CD4-positive, alpha-beta T cell (primary cell): ENCODE results near the gene ARHGEF10L. TPM values are rescaled to one million over a fixed set of nuclear protein-coding genes. Genes with fewer than 3 reads are reported as not detected.

Experiments
- ATAC-seq: fragments of 200-7000 bp; cut with Tn5 transposase; one replicate; pipeline ENCODE4 v1.10.0; 2022; ENCODE audit warnings: mild to moderate bottlenecking; ENCODE audit not compliant: poor library complexity
- CTCF ChIA-PET: fragments of 350-600 bp; sonication (Branson Sonifier 250); formaldehyde crosslinking; loops from one replicate; lab custom pipeline; 2021; ENCODE audit warnings: antibody characterized with exemption, inconsistent platforms; lab: Charles Lee
- POLR2A ChIA-PET: fragments of 350-600 bp; sonication (Branson Sonifier 250); formaldehyde crosslinking; loops from one replicate; lab custom pipeline; 2021; ENCODE audit warnings: antibody characterized with exemption, inconsistent platforms; lab: Charles Lee
- DNase-seq, 14 experiments: peaks; one replicate each; pipeline ENCODE4 v3.0.0-alpha.2; 2013 to 2020; ENCODE audit warnings: mixed read lengths in 2 of 14
- H3K27ac ChIP-seq, 2 donors: one replicate each; pipeline versions ENCODE4 v1.5.1 to v1.7.0; 2013; ENCODE audit warnings: low read length in 2 of 2, low read depth in 1 of 2, mild to moderate bottlenecking in 1 of 2
- H3K27me3 ChIP-seq, 2 experiments: 1 replicate in 1 of 2; 2 replicates in 1 of 2; pipeline versions ENCODE4 v1.6.1 to v1.7.0; 2013; ENCODE audit warnings: low read length in 2 of 2, control low read depth in 1 of 2, mild to moderate bottlenecking in 1 of 2, moderate library complexity in 1 of 2; ENCODE audit not compliant: insufficient read depth in 2 of 2, control insufficient read depth in 1 of 2
- H3K36me3 ChIP-seq: one replicate; pipeline ENCODE4 v1.6.1; 2013; ENCODE audit warnings: low read length, control low read depth; ENCODE audit not compliant: insufficient read depth
- H3K4me1 ChIP-seq: one replicate; pipeline ENCODE4 v1.6.1; 2013; ENCODE audit warnings: low read length, control low read depth; ENCODE audit not compliant: insufficient read depth
- H3K4me3 ChIP-seq: one replicate; pipeline ENCODE4 v1.5.1; 2013; ENCODE audit warnings: mild to moderate bottlenecking, low read length, moderate library complexity
- H3K9me3 ChIP-seq, 2 experiments: 1 replicate in 1 of 2; 2 replicates in 1 of 2; pipeline versions ENCODE4 v1.6.1 to v1.7.0; 2013; ENCODE audit warnings: low read length in 2 of 2, mild to moderate bottlenecking in 2 of 2, control low read depth in 1 of 2, moderate library complexity in 1 of 2; ENCODE audit not compliant: control insufficient read depth in 1 of 2, insufficient read depth in 1 of 2
- H3K27ac Mint-ChIP-seq: one replicate; pipeline ENCODE4 v1.8.0; 2020; ENCODE audit warnings: mixed read lengths
- H3K27me3 Mint-ChIP-seq: one replicate; pipeline ENCODE4 v1.8.0; 2021; ENCODE audit warnings: mixed read lengths
- H3K36me3 Mint-ChIP-seq: one replicate; pipeline ENCODE4 v1.8.0; 2021; ENCODE audit warnings: low read depth, mixed read lengths
- H3K4me1 Mint-ChIP-seq: one replicate; pipeline ENCODE4 v1.8.0; 2021; ENCODE audit warnings: low read depth, mixed read lengths
- H3K4me3 Mint-ChIP-seq: one replicate; pipeline ENCODE4 v1.8.0; 2020; ENCODE audit warnings: mild to moderate bottlenecking, mixed read lengths
- H3K9me3 Mint-ChIP-seq: one replicate; pipeline ENCODE4 v1.8.0; 2020; ENCODE audit warnings: mixed read lengths
- CTCF ChIP-seq: fragments of 200-600 bp; IDR thresholded peaks from one replicate; pipeline ENCODE4 v1.8.0; 2022; ENCODE audit warnings: antibody characterized with exemption, mild to moderate bottlenecking
- intact Hi-C, 2 experiments: fragments of 100-400 bp; cut with DNase I in 1 of 2; cut with micrococcal nuclease in 1 of 2; formaldehyde crosslinking; loops; one replicate each; pipeline versions ENCODE4 v1.15.1 to v1.9.0; 2023 to 2025; cut with DNase I, micrococcal nuclease
- total RNA-seq, 174 experiments: library from RNA in 2 of 174; stranded (reverse) in 2 of 174; gene quantifications; one replicate each; pipeline ENCODE4 v1.2.3 and lab custom pipeline; 2021 to 2026

ARHGEF10L gene
- total RNA-seq, 2 experiments from 2014 or later = 0.11 to 0.22 TPM

GRCh38 chr1:17636612-17637011 lies 97.1 kb downstream of the ARHGEF10L start:
- Mint-ChIP-seq H3K27me3 (peaks cover 6% of the 10 kb centered on the region), H3K9me3 (no peaks in the 10 kb centered on the region), H3K36me3 (no peaks in the 10 kb centered on the region), H3K4me3 (no peak overlapping the region), H3K27ac (no peak overlapping the region), H3K4me1 (no peaks in the 10 kb centered on the region)
- no peaks in the 10 kb centered on the region for H3K9me3 ChIP-seq
- H3K4me1 ChIP-seq = peaks cover 7% of the 10 kb centered on the region
- CTCF ChIA-PET = no interaction called here
- no peak overlapping the region for H3K27ac ChIP-seq
- intact Hi-C loops = no loop called here
- H3K36me3 ChIP-seq = no peaks in the 10 kb centered on the region
- POLR2A ChIA-PET = no interaction called here
- DNase-seq (no peak), ATAC-seq (no peak)
- H3K4me3 ChIP-seq = no peak overlapping the region
- TF ChIP-seq CTCF = no peak
- H3K27me3 ChIP-seq = no peaks in the 10 kb centered on the region

- Mint-ChIP-seq H3K27me3 (peaks cover 6% of the 10 kb centered on the region), H3K27ac (no peak overlapping the region), H3K9me3 (no peaks in the 10 kb centered on the region), H3K36me3 (no peaks in the 10 kb centered on the region), H3K4me3 (no peak overlapping the region), H3K4me1 (no peaks in the 10 kb centered on the region)
- Histone ChIP-seq H3K4me1 (peaks cover 7% of the 10 kb centered on the region), H3K27me3 (no peaks in the 10 kb centered on the region), H3K36me3 (no peaks in the 10 kb centered on the region), H3K4me3 (no peak overlapping the region), H3K9me3 (no peaks in the 10 kb centered on the region), H3K27ac (no peak overlapping the region)
- intact Hi-C loops = no loop called here
- ChIA-PET CTCF (no interaction called here), POLR2A (no interaction called here)
- no peak for DNase-seq
- TF ChIP-seq CTCF = no peak
- no peak for ATAC-seq
Observed at GRCh38 chr1:17637055-17637454, 97.6 kb downstream of the ARHGEF10L start.

GRCh38 chr1:17639703-17640340 lies 100.3 kb downstream of the ARHGEF10L start:
- no peak for ATAC-seq
- Histone ChIP-seq H3K9me3 (no peaks in the 10 kb centered on the region), H3K27me3 (no peaks in the 10 kb centered on the region), H3K27ac (no peak overlapping the region), H3K4me1 (peaks cover 5% of the 10 kb centered on the region), H3K4me3 (no peak overlapping the region), H3K36me3 (no peaks in the 10 kb centered on the region)
- TF ChIP-seq CTCF = no peak
- H3K36me3 Mint-ChIP-seq = no peaks in the 10 kb centered on the region
- H3K4me1 Mint-ChIP-seq = no peaks in the 10 kb centered on the region
- no peak for DNase-seq
- H3K9me3 Mint-ChIP-seq = no peaks in the 10 kb centered on the region
- CTCF ChIA-PET = no interaction called here
- POLR2A ChIA-PET = no interaction called here
- H3K4me3 Mint-ChIP-seq = no peak overlapping the region
- intact Hi-C loops = no loop called here
- H3K27ac Mint-ChIP-seq = no peak overlapping the region
- H3K27me3 Mint-ChIP-seq = peaks cover 6% of the 10 kb centered on the region
